Activated T-cell treated with anti-CD3 and anti-CD28 coated beads, Interleukin-2, amount 50 U/mL, for 24 hours (primary cell): ENCODE results near the gene ONECUT3.

Experiments
- DNase-seq: peaks from one replicate; pipeline ENCODE4 v3.0.0-alpha.2; 2020
- H3K27ac Mint-ChIP-seq: 2 replicates; pipeline ENCODE4 v1.8.0; 2020; ENCODE audit warnings: mild to moderate bottlenecking, mixed read lengths
- H3K27me3 Mint-ChIP-seq: 2 replicates; pipeline ENCODE4 v1.8.0; 2020; ENCODE audit warnings: mixed read lengths
- H3K36me3 Mint-ChIP-seq: 2 replicates; pipeline ENCODE4 v1.8.0; 2020; ENCODE audit warnings: low read depth, mixed read lengths
- H3K4me1 Mint-ChIP-seq: 2 replicates; pipeline ENCODE4 v1.8.0; 2020; ENCODE audit warnings: low read depth, mixed read lengths
- H3K4me3 Mint-ChIP-seq: 2 replicates; pipeline ENCODE4 v1.8.0; 2020; ENCODE audit warnings: mild to moderate bottlenecking, moderate library complexity, mixed read lengths
- H3K9me3 Mint-ChIP-seq: 2 replicates; pipeline ENCODE4 v1.8.0; 2020; ENCODE audit warnings: mixed read lengths

The ONECUT3 gene

GRCh38 chr19:1747285-1748114 is 5.8 kb upstream of the ONECUT3 start:
- Mint-ChIP-seq H3K27ac (no peak overlapping the region), H3K36me3 (no peaks in the 10 kb centered on the region), H3K27me3 (peaks cover 63% of the 10 kb centered on the region), H3K4me1 (peaks cover 15% of the 10 kb centered on the region), H3K4me3 (no peak overlapping the region), H3K9me3 (no peaks in the 10 kb centered on the region)
- peak; percentile 52 for DNase-seq

DNA sequence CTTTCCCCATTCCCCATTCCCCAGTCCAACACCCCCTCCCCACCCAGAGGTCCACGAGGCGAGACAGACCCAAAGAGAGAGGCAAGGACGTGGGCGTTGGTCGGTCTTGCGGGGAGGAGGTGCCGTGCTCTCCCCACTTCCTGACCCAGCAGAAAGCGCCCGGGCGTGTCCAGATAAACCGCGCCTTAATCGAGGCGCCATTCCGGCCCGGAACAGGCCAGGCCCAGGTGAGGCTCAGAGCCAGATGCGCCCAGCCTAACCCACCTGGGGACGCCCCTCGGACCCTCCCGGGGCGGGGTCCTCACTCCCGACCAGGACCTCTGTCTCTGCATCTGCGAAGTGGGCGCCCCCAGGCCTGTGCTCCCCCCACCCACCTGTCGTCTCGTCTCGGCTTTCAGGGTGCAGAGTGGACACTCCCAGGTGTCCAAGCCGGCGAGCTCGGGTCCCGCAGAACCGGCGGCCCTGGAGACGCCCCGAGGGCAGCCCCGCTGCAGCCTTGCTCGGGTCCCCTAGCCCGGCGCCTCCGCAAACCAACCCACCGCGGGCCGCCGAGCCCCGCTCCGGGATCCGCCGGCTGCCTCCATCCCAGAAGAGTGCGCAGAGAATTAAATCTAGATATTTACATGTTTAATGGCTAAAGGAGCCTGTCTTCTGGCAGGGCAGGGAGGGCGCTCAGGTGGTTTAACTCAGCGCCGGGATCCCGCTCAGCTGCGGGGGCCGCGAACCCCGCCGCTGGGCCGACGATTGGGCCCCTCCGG is 5.0 kb upstream of the ONECUT3 start:
- Mint-ChIP-seq H3K36me3 (no peaks in the 10 kb centered on the region), H3K4me1 (peaks cover 15% of the 10 kb centered on the region), H3K27me3 (peaks cover 64% of the 10 kb centered on the region), H3K9me3 (no peaks in the 10 kb centered on the region), H3K4me3 (no peak overlapping the region), H3K27ac (no peak overlapping the region)
- peak; percentile 36 for DNase-seq

GRCh38 chr19:1748873-1749341 is 4.4 kb upstream of the ONECUT3 start:
- peaks cover 15% of the 10 kb centered on the region for H3K4me1 Mint-ChIP-seq
- H3K4me3 Mint-ChIP-seq = no peak overlapping the region
- H3K27ac Mint-ChIP-seq = no peak overlapping the region
- H3K27me3 Mint-ChIP-seq = peaks cover 63% of the 10 kb centered on the region
- no peaks in the 10 kb centered on the region for H3K36me3 Mint-ChIP-seq
- no peak for DNase-seq
- no peaks in the 10 kb centered on the region for H3K9me3 Mint-ChIP-seq

DNA sequence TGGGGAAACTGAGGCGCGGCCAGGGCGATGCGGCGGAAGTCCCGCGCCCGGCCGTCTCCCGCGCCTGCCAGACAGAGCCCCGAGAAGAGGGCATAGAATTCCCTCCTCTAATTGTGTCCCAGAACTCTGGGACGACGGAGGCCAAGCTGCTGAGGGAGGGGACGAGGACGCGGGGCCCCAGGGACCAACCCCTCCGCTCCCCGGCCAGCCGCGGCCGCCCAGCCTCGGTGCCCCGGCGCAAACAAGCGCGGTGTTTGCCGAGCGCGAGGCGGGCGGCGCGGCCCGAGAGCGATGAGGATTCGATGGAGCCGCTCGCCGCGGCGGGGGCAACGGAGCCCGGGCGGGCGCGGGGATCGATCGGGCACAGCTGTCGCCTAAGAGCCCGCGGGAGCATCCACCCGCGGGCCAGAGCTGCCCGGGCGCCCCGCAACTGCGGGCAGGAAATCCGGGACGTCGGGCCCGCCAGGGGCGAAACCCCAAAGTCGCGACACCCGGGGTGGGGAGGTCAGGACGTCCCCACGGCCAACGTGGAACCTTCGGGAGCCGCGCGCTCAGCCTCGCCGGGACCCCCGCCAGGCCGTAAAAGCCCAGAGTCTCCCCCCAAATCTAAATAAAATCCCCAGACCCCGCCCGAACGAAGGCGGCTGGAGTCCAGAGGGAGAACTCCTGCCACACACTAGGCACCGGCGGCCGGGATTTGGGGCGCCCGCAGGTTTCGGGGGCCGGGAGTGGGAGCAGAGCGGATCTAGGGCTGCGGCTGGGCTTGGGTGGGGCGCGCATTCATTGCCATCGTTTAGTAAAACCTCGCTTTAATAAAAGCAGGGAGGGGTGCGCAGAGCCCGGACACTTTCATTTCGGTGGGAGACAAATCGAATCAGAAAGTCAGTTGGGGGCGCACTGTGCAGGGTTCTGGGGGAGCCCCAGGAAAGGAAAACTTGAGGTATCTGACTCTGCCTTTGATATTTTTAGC is 3.6 kb upstream of the ONECUT3 start:
- peaks cover 61% of the 10 kb centered on the region for H3K27me3 Mint-ChIP-seq
- peak overlapping the region; percentile 25 for H3K4me3 Mint-ChIP-seq
- no peak overlapping the region for H3K27ac Mint-ChIP-seq
- peaks cover 16% of the 10 kb centered on the region for H3K4me1 Mint-ChIP-seq
- H3K9me3 Mint-ChIP-seq = no peaks in the 10 kb centered on the region
- DNase-seq = no peak
- H3K36me3 Mint-ChIP-seq = no peaks in the 10 kb centered on the region

GRCh38 chr19:1750343-1751021 is 2.8 kb upstream of the ONECUT3 start:
- Mint-ChIP-seq H3K4me1 (peaks cover 17% of the 10 kb centered on the region), H3K4me3 (peak overlapping the region; percentile 25), H3K9me3 (no peaks in the 10 kb centered on the region), H3K36me3 (no peaks in the 10 kb centered on the region), H3K27me3 (peaks cover 58% of the 10 kb centered on the region), H3K27ac (no peak overlapping the region)
- no peak for DNase-seq

- Mint-ChIP-seq H3K36me3 (no peaks in the 10 kb centered on the region), H3K9me3 (no peaks in the 10 kb centered on the region), H3K27ac (no peak overlapping the region), H3K27me3 (peaks cover 64% of the 10 kb centered on the region), H3K4me3 (no peak overlapping the region), H3K4me1 (peaks cover 20% of the 10 kb centered on the region)
- DNase-seq = no peak
Observed at GRCh38 chr19:1751367-1752008, 1.8 kb upstream of the ONECUT3 start.

- H3K27ac Mint-ChIP-seq = no peak overlapping the region
- H3K4me3 Mint-ChIP-seq = no peak overlapping the region
- peaks cover 20% of the 10 kb centered on the region for H3K4me1 Mint-ChIP-seq
- no peak for DNase-seq
- H3K36me3 Mint-ChIP-seq = no peaks in the 10 kb centered on the region
- H3K9me3 Mint-ChIP-seq = no peaks in the 10 kb centered on the region
- H3K27me3 Mint-ChIP-seq = peaks cover 65% of the 10 kb centered on the region
Observed at GRCh38 chr19:1752009-1752756, 1.1 kb upstream of the ONECUT3 start.

GRCh38 chr19:1754018-1754635 is 821 bp downstream of the ONECUT3 start:
- peaks cover 75% of the 10 kb centered on the region for H3K27me3 Mint-ChIP-seq

DNA sequence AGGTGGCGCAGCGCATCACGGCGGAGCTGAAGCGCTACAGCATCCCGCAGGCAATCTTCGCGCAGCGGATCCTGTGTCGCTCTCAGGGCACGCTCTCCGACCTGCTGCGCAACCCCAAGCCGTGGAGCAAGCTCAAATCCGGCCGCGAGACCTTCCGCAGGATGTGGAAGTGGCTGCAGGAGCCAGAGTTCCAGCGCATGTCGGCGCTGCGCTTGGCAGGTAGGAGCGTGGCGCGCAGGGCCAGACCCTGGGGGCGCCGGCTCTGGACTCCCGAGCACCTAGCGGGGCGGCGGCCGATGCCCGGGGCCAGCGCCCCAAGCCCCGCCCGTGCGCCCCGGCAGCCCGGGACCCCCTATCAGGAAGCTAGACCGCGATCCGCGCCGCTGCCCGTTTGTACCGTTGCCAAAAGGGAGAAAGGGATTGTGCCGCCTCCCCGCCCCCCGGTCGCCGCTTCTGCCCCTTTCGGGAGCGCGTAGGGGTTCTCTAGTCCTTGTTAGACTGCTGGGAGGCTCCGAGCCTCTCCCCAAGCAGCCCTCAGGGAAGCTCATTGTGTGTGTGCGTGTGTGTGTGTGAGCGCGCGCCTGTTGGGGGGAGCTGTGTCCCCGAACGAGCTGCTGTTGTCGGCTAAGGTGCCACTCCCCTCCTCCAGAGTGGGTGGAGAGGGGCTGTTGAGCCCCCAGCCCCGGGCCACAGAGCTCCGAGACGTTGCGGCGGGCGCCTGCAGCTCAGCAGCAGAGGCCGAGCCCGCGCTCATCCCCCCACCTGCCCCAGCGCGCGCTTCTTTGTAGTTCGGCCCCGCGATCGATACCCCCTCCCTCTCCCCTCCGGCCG is 1.5 kb downstream of the ONECUT3 start:
- no peak for DNase-seq
- no peak overlapping the region for H3K4me3 Mint-ChIP-seq
- no peaks in the 10 kb centered on the region for H3K36me3 Mint-ChIP-seq
- H3K27ac Mint-ChIP-seq = peak overlapping the region; percentile 85
- H3K9me3 Mint-ChIP-seq = no peaks in the 10 kb centered on the region
- H3K4me1 Mint-ChIP-seq = peaks cover 15% of the 10 kb centered on the region
- peaks cover 81% of the 10 kb centered on the region for H3K27me3 Mint-ChIP-seq

More at GRCh38 chr19:1754018-1754635, 821 bp downstream of the ONECUT3 start:
- Mint-ChIP-seq H3K4me3 (no peak overlapping the region), H3K9me3 (no peaks in the 10 kb centered on the region), H3K36me3 (no peaks in the 10 kb centered on the region), H3K4me1 (peaks cover 15% of the 10 kb centered on the region), H3K27ac (no peak overlapping the region)
- no peak for DNase-seq

DNA sequence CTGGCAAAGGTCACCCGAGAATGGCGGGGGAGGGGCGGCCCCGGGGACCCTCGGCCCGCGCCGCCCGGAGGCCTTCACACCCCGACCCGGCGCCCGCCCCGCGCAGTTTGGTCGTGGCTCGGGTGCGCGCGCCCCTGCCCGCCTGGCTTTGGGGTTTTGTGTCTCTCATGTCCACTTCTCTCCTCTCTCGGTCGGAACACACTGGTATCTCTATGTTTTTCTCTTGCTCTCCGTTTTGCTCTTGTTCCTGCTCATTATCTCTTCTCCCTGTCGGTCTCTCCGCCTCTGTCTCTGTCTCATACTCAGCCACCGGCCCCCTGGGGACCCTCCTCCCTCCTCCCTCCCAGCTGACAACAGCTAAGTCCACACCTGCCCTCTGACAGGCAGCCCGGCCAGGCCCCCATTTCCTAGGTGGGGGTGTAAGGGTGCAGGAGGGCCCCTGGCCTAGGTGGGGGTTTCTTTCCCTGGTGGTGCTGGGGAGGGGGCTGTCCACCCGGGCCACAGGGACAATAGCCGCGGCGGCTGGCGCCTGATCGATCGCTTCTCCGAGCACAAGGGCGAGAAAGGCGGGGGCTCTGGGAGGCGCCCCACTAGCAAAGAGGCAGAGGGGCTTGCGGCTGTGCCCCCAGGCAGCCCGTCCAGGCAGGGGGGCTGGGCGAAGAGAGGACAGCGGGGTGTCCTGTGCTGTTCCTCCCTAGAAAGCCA is 2.3 kb downstream of the ONECUT3 start:
- peaks cover 81% of the 10 kb centered on the region for H3K27me3 Mint-ChIP-seq
- H3K9me3 Mint-ChIP-seq = no peaks in the 10 kb centered on the region
- peaks cover 11% of the 10 kb centered on the region for H3K4me1 Mint-ChIP-seq
- peak overlapping the region; percentile 71 for H3K27ac Mint-ChIP-seq
- no peak for DNase-seq
- H3K36me3 Mint-ChIP-seq = no peaks in the 10 kb centered on the region
- H3K4me3 Mint-ChIP-seq = no peak overlapping the region

DNA sequence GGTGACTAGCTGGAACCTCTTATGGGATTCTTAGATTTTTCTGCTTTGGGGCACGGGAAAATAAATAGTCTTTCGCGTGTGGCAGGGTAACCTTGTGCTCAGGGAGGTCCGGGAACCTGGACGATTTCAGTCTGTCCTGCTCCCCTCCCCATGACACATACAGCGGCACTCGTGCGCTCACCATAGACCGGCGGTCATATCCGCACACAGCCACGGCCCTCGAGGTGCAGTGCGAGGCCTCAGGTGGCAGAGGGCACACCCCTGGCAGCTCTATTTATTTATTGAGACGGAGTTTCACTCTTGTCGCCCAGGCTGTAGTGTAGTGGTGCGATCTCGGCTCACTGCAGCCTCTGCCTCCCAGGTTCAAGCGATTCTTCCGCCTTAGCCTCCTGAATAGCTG is 3.0 kb downstream of the ONECUT3 start:
- Mint-ChIP-seq H3K36me3 (no peaks in the 10 kb centered on the region), H3K27ac (no peak overlapping the region), H3K27me3 (peaks cover 81% of the 10 kb centered on the region), H3K4me3 (no peak overlapping the region), H3K4me1 (peaks cover 11% of the 10 kb centered on the region), H3K9me3 (no peaks in the 10 kb centered on the region)
- DNase-seq = no peak
